H1 (cell line): ENCODE results near the gene ALPP. TPM values are rescaled to one million over a fixed set of nuclear protein-coding genes. Genes with fewer than 3 reads are reported as not detected.

ENCODE experiments used
- CTCF ChIA-PET: fragments of 300-600 bp; sonication (Branson Sonifier 250); formaldehyde crosslinking; loops from one replicate; lab custom pipeline; 2021; ENCODE audit not compliant: partially characterized antibody; lab: Charles Lee
- POLR2A ChIA-PET: fragments of 300-600 bp; sonication (Branson Sonifier 250); formaldehyde crosslinking; loops from one replicate; lab custom pipeline; 2021; ENCODE audit warnings: inconsistent platforms; ENCODE audit not compliant: partially characterized antibody; lab: Charles Lee
- DNase-seq, 2 experiments: peaks; one replicate each; pipeline versions ENCODE4 v3.0.0 to v3.0.0-alpha.2; 2010 to 2022; ENCODE audit warnings: low spot score in 2 of 2, low read depth in 1 of 2, mixed read lengths in 1 of 2
- FAIRE-seq: peaks from 2 replicates; lab custom pipeline; 2011; peaks lifted over from hg19 to GRCh38; lab: Jason Lieb, UNC
- H2AFZ ChIP-seq: 2 replicates; pipeline ENCODE4 v1.8.1; 2012; ENCODE audit warnings: low read length, inconsistent platforms
- H2AK5ac ChIP-seq: 2 replicates; pipeline ENCODE4 v1.6.1; 2013; ENCODE audit warnings: low read depth, low read length
- H2BK120ac ChIP-seq: replicated peaks from 2 replicates; pipeline ENCODE3; 2013; ENCODE audit warnings: low read depth, low read length, inconsistent platforms
- H2BK12ac ChIP-seq: 2 replicates; pipeline ENCODE4 v1.6.1; 2013; ENCODE audit warnings: low read depth, low read length
- H2BK15ac ChIP-seq: 2 replicates; pipeline ENCODE4 v1.6.1; 2013; ENCODE audit warnings: low read length
- H2BK20ac ChIP-seq: 2 replicates; pipeline ENCODE4 v1.6.1; 2013; ENCODE audit warnings: low read length
- H2BK5ac ChIP-seq: 2 replicates; pipeline ENCODE4 v1.6.1; 2013; ENCODE audit warnings: low read depth, low read length
- H3K14ac ChIP-seq: 2 replicates; pipeline ENCODE4 v1.6.1; 2013; ENCODE audit warnings: inconsistent platforms; ENCODE audit not compliant: insufficient read length
- H3K18ac ChIP-seq: 2 replicates; pipeline ENCODE4 v1.6.1; 2013; ENCODE audit warnings: low read length; ENCODE audit errors: extremely low read depth
- H3K23ac ChIP-seq: 2 replicates; pipeline ENCODE4 v1.6.1; 2013; ENCODE audit warnings: inconsistent platforms; ENCODE audit not compliant: insufficient read length
- H3K23me2 ChIP-seq: 2 replicates; pipeline ENCODE4 v1.6.1; 2013; ENCODE audit warnings: low read depth, low read length
- H3K27ac ChIP-seq: 2 replicates; pipeline ENCODE4 v1.6.1; 2011; ENCODE audit warnings: low read depth, low read length, inconsistent platforms
- H3K27me3 ChIP-seq, 4 experiments: replicated peaks in 1 of 4; 1 replicate in 1 of 4; 2 replicates in 3 of 4; pipeline versions ENCODE4 v1.6.1 to v1.8.1; 2011 to 2013; ENCODE audit warnings: low read length in 3 of 4, mild to moderate bottlenecking in 3 of 4, inconsistent platforms in 2 of 4, mixed read lengths in 2 of 4, moderate library complexity in 1 of 4; ENCODE audit not compliant: control insufficient read depth in 3 of 4, insufficient read depth in 3 of 4; ENCODE audit errors: extremely low read depth in 1 of 4
- H3K36me3 ChIP-seq, 4 experiments: 2 replicates each; pipeline versions ENCODE4 v1.6.1 to v1.8.1; 2011 to 2013; ENCODE audit warnings: mild to moderate bottlenecking in 4 of 4, low read length in 3 of 4, moderate library complexity in 2 of 4, control low read depth in 1 of 4, inconsistent platforms in 1 of 4; ENCODE audit not compliant: insufficient read depth in 4 of 4, control insufficient read depth in 2 of 4
- H3K4ac ChIP-seq: replicated peaks from 2 replicates; pipeline ENCODE3; 2013; ENCODE audit warnings: low read length, low read depth, mixed read lengths, inconsistent platforms; ENCODE audit not compliant: insufficient read length
- H3K4me1 ChIP-seq, 4 experiments: replicated peaks in 1 of 4; 1 replicate in 1 of 4; 2 replicates in 3 of 4; pipeline versions ENCODE4 v1.6.1 to v1.8.1; 2011 to 2013; ENCODE audit warnings: low read length in 3 of 4, inconsistent platforms in 2 of 4, mixed read lengths in 1 of 4; ENCODE audit not compliant: insufficient read depth in 4 of 4, control insufficient read depth in 3 of 4
- H3K4me2 ChIP-seq, 2 experiments: 2 replicates each; pipeline versions ENCODE4 v1.6.1 to v1.8.1; 2011 to 2013; ENCODE audit warnings: low read depth in 2 of 2, low read length in 2 of 2, control low read depth in 1 of 2, inconsistent platforms in 1 of 2, mild to moderate bottlenecking in 1 of 2; ENCODE audit not compliant: insufficient read depth in 1 of 2
- H3K4me3 ChIP-seq, 4 experiments: fragments of 200-600, 300-600 bp in 1 of 4; sonication (generic), shearing (Covaris generic), sonication (Bioruptor Twin) in 1 of 4; 2 replicates each; pipeline versions ENCODE4 v1.5.1 to v1.8.1; 2011 to 2016; ENCODE audit warnings: low read length in 4 of 4, low read depth in 3 of 4, control low read depth in 2 of 4, inconsistent platforms in 2 of 4, mild to moderate bottlenecking in 2 of 4, mixed read lengths in 1 of 4, moderate library complexity in 1 of 4; ENCODE audit not compliant: insufficient read depth in 2 of 4; ENCODE audit errors: extremely low read depth in 1 of 4
- H3K56ac ChIP-seq: replicated peaks from 2 replicates; pipeline ENCODE3; 2013; ENCODE audit warnings: low read depth, mild to moderate bottlenecking, mixed read lengths, low read length, inconsistent platforms; ENCODE audit not compliant: insufficient read length
- H3K79me1 ChIP-seq: 2 replicates; pipeline ENCODE4 v1.6.1; 2013; ENCODE audit warnings: low read depth, low read length, control low read depth
- H3K79me2 ChIP-seq, 2 experiments: 2 replicates each; pipeline versions ENCODE4 v1.6.1 to v1.8.1; 2012 to 2013; ENCODE audit warnings: low read length in 2 of 2, mild to moderate bottlenecking in 2 of 2, inconsistent platforms in 1 of 2; ENCODE audit not compliant: insufficient read depth in 2 of 2, control insufficient read depth in 1 of 2
- H3K9ac ChIP-seq, 4 experiments: replicated peaks in 1 of 4; 1 replicate in 1 of 4; 2 replicates in 3 of 4; pipeline versions ENCODE4 v1.6.1 to v1.8.1; 2011 to 2013; ENCODE audit warnings: low read depth in 3 of 4, low read length in 3 of 4, control low read depth in 2 of 4, mild to moderate bottlenecking in 2 of 4, moderate library complexity in 2 of 4, inconsistent platforms in 1 of 4; ENCODE audit errors: extremely low read depth in 1 of 4
- H3K9me3 ChIP-seq, 2 experiments: 2 replicates each; pipeline versions ENCODE4 v1.6.1 to v1.8.1; 2012 to 2013; ENCODE audit warnings: mild to moderate bottlenecking in 2 of 2, moderate library complexity in 2 of 2, control low read depth in 1 of 2, inconsistent platforms in 1 of 2, low read depth in 1 of 2, low read length in 1 of 2, mixed read lengths in 1 of 2; ENCODE audit not compliant: insufficient read depth in 2 of 2
- H4K20me1 ChIP-seq, 2 experiments: replicated peaks in 1 of 2; 2 replicates each; pipeline versions ENCODE3 to v1.8.1; 2011 to 2013; ENCODE audit warnings: inconsistent platforms in 2 of 2, low read length in 2 of 2, mild to moderate bottlenecking in 1 of 2; ENCODE audit not compliant: insufficient read depth in 2 of 2, control insufficient read depth in 1 of 2
- H4K5ac ChIP-seq: 2 replicates; pipeline ENCODE4 v1.6.1; 2013; ENCODE audit warnings: low read length, low read depth, mixed read lengths, inconsistent platforms; ENCODE audit not compliant: insufficient read length
- H4K8ac ChIP-seq: 2 replicates; pipeline ENCODE4 v1.8.0; 2013; ENCODE audit warnings: mild to moderate bottlenecking, moderate library complexity, low read length, inconsistent platforms; ENCODE audit not compliant: insufficient read depth; ENCODE audit errors: extremely low read depth
- H4K91ac ChIP-seq: replicated peaks from 2 replicates; pipeline ENCODE3; 2013; ENCODE audit warnings: low read length, mixed read lengths, inconsistent platforms; ENCODE audit not compliant: insufficient read length
- CBX8 ChIP-seq: fragments of 300-800, 300-1000 bp; sonication (generic); IDR thresholded peaks from 2 replicates; pipeline ENCODE4 v1.7.1; 2016; ENCODE audit warnings: low read depth, low read length, borderline replicate concordance
- CTCF ChIP-seq, 3 experiments: IDR thresholded peaks; 1 replicate in 2 of 3; 2 replicates in 1 of 3; pipeline versions ENCODE4 v1.5.1 to v1.6.1; 2011; ENCODE audit warnings: low read length in 3 of 3, mild to moderate bottlenecking in 3 of 3, inconsistent platforms in 2 of 3, low read depth in 1 of 3, moderate library complexity in 1 of 3; ENCODE audit not compliant: insufficient read depth in 1 of 3; ENCODE audit errors: control extremely low read depth in 1 of 3
- HDAC2 ChIP-seq, 2 experiments: fragments of 300-600 bp in 1 of 2; sonication (generic) in 1 of 2; IDR thresholded peaks; 2 replicates each; pipeline ENCODE4 v1.6.1; 2011 to 2012; ENCODE audit warnings: low read depth in 2 of 2, low read length in 2 of 2, mild to moderate bottlenecking in 2 of 2, moderate library complexity in 2 of 2, borderline replicate concordance in 1 of 2, inconsistent platforms in 1 of 2
- HDAC6 ChIP-seq: IDR thresholded peaks from one replicate; pipeline ENCODE4 v1.7.1; 2012; ENCODE audit warnings: low read depth, mild to moderate bottlenecking, inconsistent platforms, low read length, moderate library complexity
- KDM4A ChIP-seq: IDR thresholded peaks from one replicate; pipeline ENCODE4 v1.7.1; 2012; ENCODE audit warnings: low read depth, mild to moderate bottlenecking, moderate library complexity, low read length, inconsistent platforms; ENCODE audit not compliant: severe bottlenecking
- NANOG ChIP-seq: IDR thresholded peaks from 2 replicates; pipeline ENCODE4 v1.6.1; 2011; ENCODE audit warnings: low read length, low read depth, mild to moderate bottlenecking, inconsistent platforms; ENCODE audit not compliant: insufficient read depth, poor library complexity, severe bottlenecking
- WGBS, 2 experiments: shearing (Covaris generic) in 1 of 2; methylation state at CpG; one replicate each; pipeline versions ENCODE4 v1.1.6 to v1.1.7; 2013 to 2015; ENCODE audit warnings: low lambda C conversion rate in 2 of 2, mixed read lengths in 2 of 2, inconsistent platforms in 1 of 2, low coverage in 1 of 2, missing lambda C conversion rate in 1 of 2; ENCODE audit not compliant: insufficient replicate concordance in 2 of 2, insufficient coverage in 1 of 2, insufficient read length in 1 of 2; ENCODE audit errors: extremely low coverage in 1 of 2, missing lambda C conversion rate in 1 of 2; 5-methylcytosine and 5-hydroxymethylcytosine counted together
- polyA plus RNA-seq, 7 experiments: library from polyadenylated mRNA; depleted of rRNA in 3 of 7; stranded (reverse) in 5 of 7; unstranded in 2 of 7; fragments of >200 nt in 5 of 7; fragments of 200-250 nt in 2 of 7; gene quantifications; 1 replicate in 5 of 7; 2 replicates in 1 of 7; 4 replicates in 1 of 7; pipeline versions ENCODE4 v1.2.1 to v1.2.3, GENCODE V29; 2011 to 2013; ENCODE audit warnings: missing spikeins in 2 of 7, mixed read lengths in 2 of 7
- total RNA-seq: library from RNA; stranded (reverse); fragmentation: NEBNext Ultra II Directional; extraction: Animal tissue kit (Norgen Biotek cat#: 25700); gene quantifications from 2 replicates; pipeline ENCODE4 v1.2.1, GENCODE V29; 2021

The ALPP gene
- total and polyA plus RNA-seq, 2 of the 8 experiments (the other 6 are each of a cell fraction or from before 2014, with no cell fraction given) = 0.15 TPM

GRCh38 chr2:232386740-232387450 lies 8.3 kb downstream of the ALPP start:
- H2BK120ac ChIP-seq = peak overlapping the region; percentile 14
- H3K18ac ChIP-seq = peak overlapping the region; percentile 90
- H2BK12ac ChIP-seq = peak overlapping the region; percentile 80; the same call in 1 of the 2 replicates
- H4K91ac ChIP-seq = peak overlapping the region; percentile 54
- H3K4me2 ChIP-seq = peak overlapping the region; percentile 78 to 96
- H4K20me1 ChIP-seq = peaks cover 0 to 4% of the 10 kb centered on the region in 2 experiments
- CTCF ChIA-PET = interaction anchor here (0.9 to 2.8 kb wide), 11 partner anchors 11 to 459 kb away, joined by 3 to 23 read pairs (median 4); no protein-coding TSS in a partner anchor
- FAIRE-seq (no peak), DNase-seq (peak in 1 of 2 experiments; percentile 74)
- no peaks in the 10 kb centered on the region for H3K9me3 ChIP-seq
- WGBS, 2 experiments = 3% methylated on average over 64 of the region's 75 CpGs; no CpG with 5 or more reads in 1 of the 2 experiments
- H2BK20ac ChIP-seq = peak overlapping the region; percentile 72; the same call in 1 of the 2 replicates
- no peak overlapping the region for H3K23ac ChIP-seq
- H3K27me3 ChIP-seq = peaks cover 22 to 66% (median 62%) of the 10 kb centered on the region in 4 experiments
- peak overlapping the region; percentile 78 for H3K4ac ChIP-seq
- peak overlapping the region; percentile 69; the same call in 1 of the 2 replicates for H4K8ac ChIP-seq
- peak overlapping the region; percentile 29; the same call in 1 of the 2 replicates for H2BK15ac ChIP-seq
- H3K14ac ChIP-seq = no peak overlapping the region
- POLR2A ChIA-PET = interaction anchor here (0.6 to 5.0 kb wide), 13 partner anchors 9 to 453 kb away, joined by 3 to 57 read pairs (median 3); no protein-coding TSS in a partner anchor
- no peaks in the 10 kb centered on the region; a peak in 2 of 8 replicates for H3K36me3 ChIP-seq
- peak overlapping the region; percentile 45 for H4K5ac ChIP-seq
- H2AFZ ChIP-seq = no peak overlapping the region; the same call in 1 of the 2 replicates
- no peak overlapping the region for H2AK5ac ChIP-seq
- H3K56ac ChIP-seq = no peak overlapping the region
- peak overlapping the region; percentile 55 to 65 (median 63) for H3K4me3 ChIP-seq
- no peaks in the 10 kb centered on the region for H3K79me1 ChIP-seq
- H3K9ac ChIP-seq = peak overlapping the region in 1 of 4 experiments; percentile 4; a peak in 3 of 7 replicates
- no peak overlapping the region for H3K27ac ChIP-seq
- H3K4me1 ChIP-seq = peaks cover 5 to 29% (median 13%) of the 10 kb centered on the region in 4 experiments
- no peak overlapping the region; the same call in 1 of the 2 replicates for H2BK5ac ChIP-seq
- H3K79me2 ChIP-seq = no peaks in the 10 kb centered on the region
- H3K23me2 ChIP-seq = peaks cover 29% of the 10 kb centered on the region; the same call in 1 of the 2 replicates
- TF ChIP-seq CTCF (IDR thresholded peaks at IDR 0.05; ENCODE audit: control extremely low read depth in 1 of 3, insufficient read depth in 1 of 3, low read depth in 1 of 3, low read length in 3 of 3) (0 out of 4 replicates have a peak, but pooled peaks of 1 of the 3 experiments have one; percentile 0), KDM4A (peak; percentile 37), NANOG (no peak), HDAC6 (no peak), CBX8 (no peak), HDAC2 (IDR thresholded peaks at IDR 0.05; ENCODE audit: borderline replicate concordance in 1 of 2, low read depth in 2 of 2, low read length in 2 of 2) (no peak)
